HCT116 (cell line): ENCODE results near the gene HOXD1.

Source experiments
- EGR1 ChIP-seq: IDR thresholded peaks from 2 replicates; pipeline ENCODE4 v1.6.1; 2012; ENCODE audit warnings: low read depth
- ELF1 ChIP-seq: IDR thresholded peaks from 2 replicates; pipeline ENCODE4 v1.6.1; 2012; ENCODE audit warnings: low read depth, borderline replicate concordance
- EZH2 ChIP-seq: fragments of 200-600 bp; sonication (generic); IDR thresholded peaks from 2 replicates; pipeline ENCODE4 v1.6.1; 2017; ENCODE audit warnings: antibody characterized with exemption, mixed run types
- FOSL1 ChIP-seq: IDR thresholded peaks from 2 replicates; pipeline ENCODE4 v1.6.1; 2012; ENCODE audit warnings: low read depth
- POLR2A ChIP-seq: IDR thresholded peaks from 2 replicates; pipeline ENCODE4 v1.7.0; 2011; ENCODE audit warnings: borderline replicate concordance; ENCODE audit not compliant: insufficient read depth, insufficient read length; ENCODE audit errors: extremely low read depth
- RAD21 ChIP-seq: IDR thresholded peaks from 2 replicates; pipeline ENCODE4 v1.6.1; 2012; ENCODE audit warnings: low read depth, mild to moderate bottlenecking
- SP1 ChIP-seq: IDR thresholded peaks from 2 replicates; pipeline ENCODE4 v1.6.1; 2012; ENCODE audit warnings: low read depth
- YY1 ChIP-seq: IDR thresholded peaks from 2 replicates; pipeline ENCODE4 v1.6.1; 2011; ENCODE audit warnings: low read length, low read depth, moderate library complexity, mild to moderate bottlenecking; ENCODE audit not compliant: insufficient replicate concordance; ENCODE audit errors: extremely low read depth
- ZFX ChIP-seq: fragments of 450-650 bp; IDR thresholded peaks from 2 replicates; pipeline ENCODE4 v1.6.1; 2017
- ZNF274 ChIP-seq: fragments of 200-500 bp; sonication (Bioruptor generic); IDR thresholded peaks from 2 replicates; pipeline ENCODE4 v1.6.1; 2014; ENCODE audit warnings: mild to moderate bottlenecking, low read depth, low read length, inconsistent platforms
- TF ChIP-seq, protein P1 (sequence below), 3 experiments: fragments of 200-600 bp in 1 of 3; sonication (generic) in 1 of 3; IDR thresholded peaks in 2 of 3; conservative IDR thresholded peaks in 1 of 3; 2 replicates each; pipeline ENCODE4 v1.5.1; 2012 to 2017; ENCODE audit warnings: low read depth in 2 of 3, low read length in 2 of 3, antibody characterized with exemption in 1 of 3, borderline replicate concordance in 1 of 3, control low read depth in 1 of 3, mild to moderate bottlenecking in 1 of 3, mixed read lengths in 1 of 3, mixed run types in 1 of 3, moderate library complexity in 1 of 3; ENCODE audit not compliant: insufficient read depth in 1 of 3
- TF ChIP-seq, protein P2 (sequence below): IDR thresholded peaks from 2 replicates; pipeline ENCODE4 v1.6.1; 2012; ENCODE audit warnings: low read depth
- TF ChIP-seq, protein P3 (sequence below): IDR thresholded peaks from 2 replicates; pipeline ENCODE4 v1.6.1; 2012

GRCh38 chr2:176186024-176186423 lies 2.4 kb upstream of the HOXD1 start:
- TF ChIP-seq RAD21 (no peak), ZNF274 (no peak), POLR2A (no peak), EZH2 (no peak), YY1 (no peak), ELF1 (no peak), SP1 (no peak), ZFX (no peak), FOSL1 (no peak), EGR1 (no peak)
- TF ChIP-seq, protein P1, sequence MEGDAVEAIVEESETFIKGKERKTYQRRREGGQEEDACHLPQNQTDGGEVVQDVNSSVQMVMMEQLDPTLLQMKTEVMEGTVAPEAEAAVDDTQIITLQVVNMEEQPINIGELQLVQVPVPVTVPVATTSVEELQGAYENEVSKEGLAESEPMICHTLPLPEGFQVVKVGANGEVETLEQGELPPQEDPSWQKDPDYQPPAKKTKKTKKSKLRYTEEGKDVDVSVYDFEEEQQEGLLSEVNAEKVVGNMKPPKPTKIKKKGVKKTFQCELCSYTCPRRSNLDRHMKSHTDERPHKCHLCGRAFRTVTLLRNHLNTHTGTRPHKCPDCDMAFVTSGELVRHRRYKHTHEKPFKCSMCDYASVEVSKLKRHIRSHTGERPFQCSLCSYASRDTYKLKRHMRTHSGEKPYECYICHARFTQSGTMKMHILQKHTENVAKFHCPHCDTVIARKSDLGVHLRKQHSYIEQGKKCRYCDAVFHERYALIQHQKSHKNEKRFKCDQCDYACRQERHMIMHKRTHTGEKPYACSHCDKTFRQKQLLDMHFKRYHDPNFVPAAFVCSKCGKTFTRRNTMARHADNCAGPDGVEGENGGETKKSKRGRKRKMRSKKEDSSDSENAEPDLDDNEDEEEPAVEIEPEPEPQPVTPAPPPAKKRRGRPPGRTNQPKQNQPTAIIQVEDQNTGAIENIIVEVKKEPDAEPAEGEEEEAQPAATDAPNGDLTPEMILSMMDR (IDR thresholded peaks at IDR 0.05 in 2 of 3, conservative IDR thresholded peaks at IDR 0.05 in 1 of 3; ENCODE audit: borderline replicate concordance in 1 of 3, insufficient read depth in 1 of 3, low read depth in 2 of 3, low read length in 2 of 3), result no peak
- TF ChIP-seq, protein P2, sequence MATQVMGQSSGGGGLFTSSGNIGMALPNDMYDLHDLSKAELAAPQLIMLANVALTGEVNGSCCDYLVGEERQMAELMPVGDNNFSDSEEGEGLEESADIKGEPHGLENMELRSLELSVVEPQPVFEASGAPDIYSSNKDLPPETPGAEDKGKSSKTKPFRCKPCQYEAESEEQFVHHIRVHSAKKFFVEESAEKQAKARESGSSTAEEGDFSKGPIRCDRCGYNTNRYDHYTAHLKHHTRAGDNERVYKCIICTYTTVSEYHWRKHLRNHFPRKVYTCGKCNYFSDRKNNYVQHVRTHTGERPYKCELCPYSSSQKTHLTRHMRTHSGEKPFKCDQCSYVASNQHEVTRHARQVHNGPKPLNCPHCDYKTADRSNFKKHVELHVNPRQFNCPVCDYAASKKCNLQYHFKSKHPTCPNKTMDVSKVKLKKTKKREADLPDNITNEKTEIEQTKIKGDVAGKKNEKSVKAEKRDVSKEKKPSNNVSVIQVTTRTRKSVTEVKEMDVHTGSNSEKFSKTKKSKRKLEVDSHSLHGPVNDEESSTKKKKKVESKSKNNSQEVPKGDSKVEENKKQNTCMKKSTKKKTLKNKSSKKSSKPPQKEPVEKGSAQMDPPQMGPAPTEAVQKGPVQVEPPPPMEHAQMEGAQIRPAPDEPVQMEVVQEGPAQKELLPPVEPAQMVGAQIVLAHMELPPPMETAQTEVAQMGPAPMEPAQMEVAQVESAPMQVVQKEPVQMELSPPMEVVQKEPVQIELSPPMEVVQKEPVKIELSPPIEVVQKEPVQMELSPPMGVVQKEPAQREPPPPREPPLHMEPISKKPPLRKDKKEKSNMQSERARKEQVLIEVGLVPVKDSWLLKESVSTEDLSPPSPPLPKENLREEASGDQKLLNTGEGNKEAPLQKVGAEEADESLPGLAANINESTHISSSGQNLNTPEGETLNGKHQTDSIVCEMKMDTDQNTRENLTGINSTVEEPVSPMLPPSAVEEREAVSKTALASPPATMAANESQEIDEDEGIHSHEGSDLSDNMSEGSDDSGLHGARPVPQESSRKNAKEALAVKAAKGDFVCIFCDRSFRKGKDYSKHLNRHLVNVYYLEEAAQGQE, result no peak
- TF ChIP-seq, protein P3, sequence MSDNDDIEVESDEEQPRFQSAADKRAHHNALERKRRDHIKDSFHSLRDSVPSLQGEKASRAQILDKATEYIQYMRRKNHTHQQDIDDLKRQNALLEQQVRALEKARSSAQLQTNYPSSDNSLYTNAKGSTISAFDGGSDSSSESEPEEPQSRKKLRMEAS, result no peak
